ENCODE results near the gene PTPRQ.

GRCh38 chr12:80504389-80505163 is 60.5 kb downstream of the PTPRQ start:
- TF ChIP-seq POLR2A (IDR thresholded peaks at IDR 0.05; ENCODE audit: control extremely low read depth in 1 of 2, low read depth in 2 of 2, low read length in 2 of 2) (no peak), POLR2AphosphoS5 (IDR thresholded peaks at IDR 0.05; ENCODE audit: low read depth, low read length) (no peak), SRF (IDR thresholded peaks at IDR 0.05; ENCODE audit: low read depth, low read length) (no peak), CEBPB (IDR thresholded peaks at IDR 0.05; ENCODE audit: low read depth, low read length) (no peak)
- TF ChIP-seq, protein P1, sequence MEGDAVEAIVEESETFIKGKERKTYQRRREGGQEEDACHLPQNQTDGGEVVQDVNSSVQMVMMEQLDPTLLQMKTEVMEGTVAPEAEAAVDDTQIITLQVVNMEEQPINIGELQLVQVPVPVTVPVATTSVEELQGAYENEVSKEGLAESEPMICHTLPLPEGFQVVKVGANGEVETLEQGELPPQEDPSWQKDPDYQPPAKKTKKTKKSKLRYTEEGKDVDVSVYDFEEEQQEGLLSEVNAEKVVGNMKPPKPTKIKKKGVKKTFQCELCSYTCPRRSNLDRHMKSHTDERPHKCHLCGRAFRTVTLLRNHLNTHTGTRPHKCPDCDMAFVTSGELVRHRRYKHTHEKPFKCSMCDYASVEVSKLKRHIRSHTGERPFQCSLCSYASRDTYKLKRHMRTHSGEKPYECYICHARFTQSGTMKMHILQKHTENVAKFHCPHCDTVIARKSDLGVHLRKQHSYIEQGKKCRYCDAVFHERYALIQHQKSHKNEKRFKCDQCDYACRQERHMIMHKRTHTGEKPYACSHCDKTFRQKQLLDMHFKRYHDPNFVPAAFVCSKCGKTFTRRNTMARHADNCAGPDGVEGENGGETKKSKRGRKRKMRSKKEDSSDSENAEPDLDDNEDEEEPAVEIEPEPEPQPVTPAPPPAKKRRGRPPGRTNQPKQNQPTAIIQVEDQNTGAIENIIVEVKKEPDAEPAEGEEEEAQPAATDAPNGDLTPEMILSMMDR (IDR thresholded peaks at IDR 0.05; ENCODE audit: control extremely low read depth in 1 of 3, insufficient read depth in 1 of 3, low read depth in 1 of 3, low read length in 3 of 3): no peak

Data from H1 (cell line).